T-helper 2 cell treated with Interferon-gamma antibody and Interleukin-4, amounts not matched to agents 100 ng/mL and 5 ng/mL, for 36 hours (primary cell): ENCODE results near the gene KRTAP10-4. TPM values are rescaled to one million over a fixed set of nuclear protein-coding genes. Genes with fewer than 3 reads are reported as not detected.
"Not testable (repeated sequence)": the region's sequence is repeated elsewhere in the genome, so short reads cannot be mapped to it uniquely, and the experiment has no call there.

Experiments
- intact Hi-C: fragments of 100-400 bp; cut with micrococcal nuclease; formaldehyde crosslinking; loops from one replicate; pipeline ENCODE4 v1.15.1; 2023
- total RNA-seq: library from RNA; stranded (reverse); gene quantifications from 2 replicates; pipeline ENCODE4 v1.2.3, GENCODE V29; 2022

KRTAP10-4 gene
- total RNA-seq, 1 donor from 2014 or later: not detected

DNA sequence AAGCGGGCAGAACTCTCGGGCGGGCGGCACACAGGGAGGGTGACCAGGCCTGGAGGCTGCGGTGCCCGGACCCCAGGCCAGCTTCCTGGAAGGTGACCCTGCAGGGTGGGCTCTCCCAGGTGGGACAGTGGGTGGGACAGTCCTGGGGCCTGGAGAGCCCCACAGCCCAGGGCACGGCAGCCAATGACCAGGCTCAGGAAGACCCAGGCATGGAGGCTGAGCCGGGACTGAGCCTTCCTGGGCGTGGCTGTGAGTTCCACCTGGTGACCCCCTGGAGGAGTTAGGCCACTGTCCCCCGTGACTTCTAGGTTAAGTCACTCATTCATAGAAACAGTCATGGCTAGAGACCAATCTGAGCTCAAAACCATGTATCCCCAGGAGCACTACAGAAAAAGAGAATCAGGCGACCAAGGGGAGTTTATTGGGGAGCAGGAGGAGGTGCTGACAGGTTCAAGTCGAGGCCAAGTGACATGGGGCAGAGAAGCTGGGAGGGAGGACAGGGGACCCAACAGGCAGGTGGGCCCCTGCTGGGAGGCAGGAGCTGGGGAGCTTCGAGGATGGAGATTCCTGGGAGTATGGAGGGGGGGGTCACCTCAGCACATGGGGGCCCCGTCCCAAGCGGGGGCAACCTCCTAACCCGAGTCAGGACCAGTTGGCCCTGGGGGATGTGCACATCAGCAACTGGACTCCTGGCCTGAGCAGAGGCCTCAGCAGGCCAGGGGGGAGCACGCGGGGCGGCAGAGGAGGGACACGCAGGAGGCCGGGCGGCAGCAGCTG is 5.7 kb downstream of the KRTAP10-4 start:
- intact Hi-C loops: no loop called here

DNA sequence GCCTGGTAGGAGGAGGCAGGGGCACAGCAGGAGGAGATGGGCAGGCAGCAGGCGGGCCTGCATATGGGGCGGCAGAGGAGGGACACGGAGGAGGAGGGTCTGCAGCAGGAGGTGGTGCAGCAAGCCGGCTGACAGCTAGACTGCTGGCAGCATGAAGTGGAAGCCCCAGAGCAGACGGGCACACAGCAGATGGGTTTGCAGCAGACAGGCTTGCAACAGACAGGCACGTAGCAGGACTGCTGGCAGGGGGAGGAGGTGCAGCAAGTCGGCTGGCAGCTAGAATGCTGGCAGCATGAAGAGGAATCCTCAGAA is 6.3 kb downstream of the KRTAP10-4 start:
- intact Hi-C loops: no loop called here

DNA sequence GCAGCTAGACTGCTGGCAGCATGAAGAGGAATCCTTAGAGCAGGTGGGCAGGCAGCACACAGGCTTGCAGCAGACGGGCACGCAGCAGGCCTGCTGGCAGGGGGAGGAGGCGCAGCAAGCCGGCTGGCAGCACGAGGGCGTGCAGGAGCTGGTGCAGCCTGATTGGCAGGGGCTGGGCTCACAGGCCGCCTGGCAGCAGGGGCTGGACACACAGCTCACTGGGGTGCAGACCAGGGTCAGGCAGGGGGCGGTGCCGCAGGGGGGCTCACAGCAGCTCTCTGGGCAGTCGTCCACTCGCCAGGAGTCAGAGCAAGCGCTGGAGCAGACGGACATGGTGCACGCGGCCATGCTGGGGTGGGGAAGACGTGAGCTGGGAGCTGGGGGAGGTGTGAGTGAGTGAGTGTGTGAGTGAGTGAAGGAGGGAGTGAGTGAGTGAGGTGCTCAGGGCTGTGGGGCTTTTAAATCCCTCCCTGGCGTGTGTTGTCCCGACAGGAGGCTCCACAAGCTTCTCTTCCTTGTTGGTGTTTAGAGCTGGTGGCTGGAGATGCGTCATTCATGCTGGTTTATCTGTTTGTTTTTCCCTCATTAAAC is 6.8 kb downstream of the KRTAP10-4 start, which contains the start of gene KRTAP10-5:
KRTAP10-5 (minus strand) TSS at position 374 of the 591 bp plus-strand sequence; CDS start at position 348, 26 bp downstream.
- intact Hi-C loops: not testable (repeated sequence)

DNA sequence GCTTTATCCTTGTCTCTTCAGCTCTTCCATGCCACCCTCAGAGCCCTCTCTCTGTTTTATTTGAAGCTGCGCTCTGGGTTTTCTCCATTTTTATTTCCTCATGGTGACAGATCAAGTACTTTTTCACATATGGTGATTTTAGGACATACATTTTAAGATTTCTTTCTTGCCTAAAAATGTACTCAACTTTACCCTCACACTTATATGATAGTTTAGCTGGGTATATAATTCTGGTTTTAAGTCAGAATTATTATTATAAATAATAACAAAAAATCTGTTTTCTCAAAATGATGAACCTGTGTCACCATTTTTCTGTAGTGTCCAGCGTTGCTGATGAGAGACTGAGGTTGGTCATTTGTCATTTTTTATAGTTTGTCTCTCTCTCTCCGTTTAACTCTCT is 7.6 kb downstream of the KRTAP10-4 start:
- intact Hi-C loops: no loop called here

DNA sequence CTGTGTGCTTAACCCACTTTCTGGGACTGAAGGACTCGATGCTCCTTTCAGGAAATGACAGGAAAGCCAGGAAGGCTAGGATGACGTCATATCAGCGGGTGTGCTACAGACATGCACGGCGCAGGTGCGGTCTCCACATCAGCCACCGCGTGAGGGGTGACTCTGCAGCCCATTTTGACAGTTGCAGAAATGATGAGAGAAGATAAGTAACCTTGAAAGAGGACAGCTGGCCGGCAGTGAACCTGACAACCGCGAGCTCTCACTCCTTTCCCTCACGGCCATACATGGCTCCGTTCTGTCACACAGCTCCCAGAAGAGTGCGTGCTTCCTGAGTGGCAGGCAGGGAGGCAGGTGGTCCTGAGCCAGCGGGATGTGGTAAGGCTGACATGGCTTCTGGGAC is 8.5 kb downstream of the KRTAP10-4 start:
- intact Hi-C loops: no loop called here

DNA sequence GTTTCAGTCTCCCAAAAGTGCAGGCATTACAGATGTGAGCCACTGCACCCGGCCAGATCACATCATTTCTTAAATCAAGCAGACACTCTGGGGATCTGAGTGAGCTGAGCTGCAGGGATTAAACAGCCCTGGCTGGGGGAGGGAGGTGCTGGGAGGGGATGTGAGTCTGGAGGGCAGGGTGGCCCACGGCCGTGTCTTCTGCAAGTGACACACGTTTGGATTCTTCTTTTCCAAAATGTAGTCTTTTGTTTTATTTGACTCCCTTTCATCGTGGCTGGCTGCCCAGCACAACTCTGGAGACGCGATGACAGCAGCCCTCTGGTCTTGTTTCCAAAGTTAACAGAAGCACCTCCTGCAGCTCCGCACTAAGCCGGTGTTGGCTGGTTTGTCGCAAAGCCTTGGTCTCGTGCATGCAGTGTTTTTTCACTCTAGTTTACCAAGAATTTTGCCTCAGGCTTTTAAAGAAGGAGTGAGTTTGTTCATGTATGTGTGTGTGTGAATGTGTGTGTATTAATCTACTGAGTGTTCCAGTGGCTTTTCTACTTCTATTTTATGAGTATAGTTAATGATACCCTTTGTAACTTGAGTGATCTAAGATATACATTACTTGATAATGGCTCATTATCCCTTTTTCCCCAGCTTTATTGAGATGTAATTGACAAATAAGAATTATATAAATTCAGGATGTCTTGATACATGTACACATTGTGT is 9.7 kb downstream of the KRTAP10-4 start:
- intact Hi-C loops: no loop called here

DNA sequence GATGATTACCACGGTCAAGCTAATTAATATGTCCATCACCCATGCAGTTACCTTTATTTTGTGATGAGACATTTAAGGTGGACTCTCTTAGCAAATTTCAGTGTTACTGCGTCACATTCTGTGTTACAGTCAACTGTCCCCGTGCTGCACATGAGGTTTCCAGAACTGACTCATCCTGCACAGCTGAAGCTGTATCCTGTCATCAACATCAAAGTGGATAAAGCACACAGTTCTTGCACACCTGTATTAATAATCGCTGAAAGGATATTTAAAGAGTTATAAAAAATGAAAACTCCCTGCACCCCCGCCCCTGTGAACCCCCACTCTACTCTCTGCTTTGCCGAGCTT is 10.2 kb downstream of the KRTAP10-4 start:
- intact Hi-C loops: no loop called here

DNA sequence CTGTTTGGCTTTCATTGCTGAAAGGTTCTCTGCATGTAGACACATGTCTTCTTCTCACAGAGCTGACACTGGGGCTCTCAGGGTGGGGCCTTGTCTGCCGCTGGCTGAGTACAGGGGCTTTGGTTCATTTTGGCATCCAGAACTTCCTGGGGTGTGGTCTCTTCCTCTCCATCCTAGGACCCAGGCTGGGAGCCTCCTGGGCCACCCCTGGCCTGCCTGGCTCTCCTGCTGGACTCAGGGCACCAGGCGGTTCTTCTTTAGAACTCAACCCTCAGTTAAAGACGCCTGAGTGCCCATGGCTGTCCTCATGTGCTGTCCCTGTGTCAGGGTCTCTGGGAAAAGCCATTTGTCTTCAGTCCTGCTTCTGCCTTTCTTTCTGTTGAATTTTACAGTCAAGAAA is 12.4 kb downstream of the KRTAP10-4 start:
- intact Hi-C loops: no loop called here

DNA sequence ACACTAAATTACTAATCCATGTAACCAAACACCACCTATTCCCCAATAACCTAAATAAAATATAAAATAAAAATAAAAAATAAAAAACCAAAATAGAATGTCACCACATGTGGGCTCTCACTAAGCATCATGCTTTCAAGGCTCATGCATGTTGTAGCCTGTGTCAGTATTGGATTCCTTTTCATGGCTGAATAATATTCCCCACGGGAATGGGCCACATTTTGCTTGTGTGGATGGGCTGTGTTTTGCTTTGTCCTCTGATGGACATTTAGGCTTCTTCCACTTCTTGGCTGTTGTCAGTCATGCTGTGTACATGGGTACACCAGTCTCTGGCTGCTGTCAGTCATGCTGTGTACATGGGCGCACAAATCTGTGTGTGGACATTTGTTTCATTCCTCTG is 15.6 kb downstream of the KRTAP10-4 start:
- intact Hi-C loops: no loop called here

DNA sequence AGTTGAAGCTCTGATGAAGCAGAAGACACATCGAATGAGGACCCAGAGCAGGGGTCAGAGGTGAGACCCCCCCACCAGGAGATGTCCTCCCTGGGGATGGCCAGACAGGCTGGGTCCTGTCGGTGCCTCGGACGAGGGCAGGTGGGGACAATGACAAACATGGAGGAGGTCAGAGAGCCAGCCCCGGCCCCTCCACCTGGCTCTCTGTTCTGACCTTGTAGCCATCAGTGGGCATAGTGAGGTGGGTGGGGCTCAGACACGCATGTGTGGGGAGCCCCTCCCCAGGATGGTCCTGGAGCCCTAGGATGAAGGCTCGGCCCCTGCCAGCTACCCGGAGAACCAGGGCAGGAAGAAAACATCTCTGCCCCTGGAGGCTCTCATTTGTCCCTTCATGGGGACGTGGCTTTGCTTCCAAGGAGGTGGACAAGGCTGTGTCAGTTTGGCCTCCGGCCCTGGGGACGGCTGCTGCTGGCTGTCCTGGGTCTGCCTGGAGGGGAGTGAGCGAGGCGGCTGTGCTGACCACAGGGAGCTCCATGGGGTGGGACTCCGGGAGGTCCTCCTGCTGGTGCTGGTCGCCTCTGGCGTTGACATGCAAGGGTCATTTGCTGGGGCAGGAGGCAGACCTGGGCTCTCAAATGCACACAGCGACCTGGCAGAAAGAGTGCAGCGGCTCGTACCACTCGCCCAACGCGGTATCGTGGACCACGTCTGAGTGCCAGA is 16.2 kb downstream of the KRTAP10-4 start:
- intact Hi-C loops: no loop called here

DNA sequence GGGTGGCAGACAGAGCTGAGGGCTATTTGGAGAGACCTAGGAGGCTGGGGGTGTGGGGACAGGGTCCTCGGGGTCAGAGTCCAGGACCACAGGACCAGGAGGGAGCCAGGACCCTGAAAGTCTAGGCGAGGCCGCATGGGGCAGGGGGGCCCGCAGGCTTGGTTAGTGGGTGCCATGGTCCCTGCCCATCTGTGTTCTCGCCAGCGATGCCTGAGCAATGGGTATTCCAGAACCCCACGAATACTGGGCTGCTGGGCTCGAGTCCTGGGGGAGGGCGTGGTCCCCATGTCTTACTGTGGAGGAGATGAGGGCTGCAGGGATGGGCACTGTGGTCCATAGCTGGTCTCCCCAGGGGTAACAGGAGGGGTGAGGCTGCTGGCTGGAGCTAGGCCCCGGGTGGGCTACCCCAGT is 16.8 kb downstream of the KRTAP10-4 start:
- intact Hi-C loops: no loop called here

DNA sequence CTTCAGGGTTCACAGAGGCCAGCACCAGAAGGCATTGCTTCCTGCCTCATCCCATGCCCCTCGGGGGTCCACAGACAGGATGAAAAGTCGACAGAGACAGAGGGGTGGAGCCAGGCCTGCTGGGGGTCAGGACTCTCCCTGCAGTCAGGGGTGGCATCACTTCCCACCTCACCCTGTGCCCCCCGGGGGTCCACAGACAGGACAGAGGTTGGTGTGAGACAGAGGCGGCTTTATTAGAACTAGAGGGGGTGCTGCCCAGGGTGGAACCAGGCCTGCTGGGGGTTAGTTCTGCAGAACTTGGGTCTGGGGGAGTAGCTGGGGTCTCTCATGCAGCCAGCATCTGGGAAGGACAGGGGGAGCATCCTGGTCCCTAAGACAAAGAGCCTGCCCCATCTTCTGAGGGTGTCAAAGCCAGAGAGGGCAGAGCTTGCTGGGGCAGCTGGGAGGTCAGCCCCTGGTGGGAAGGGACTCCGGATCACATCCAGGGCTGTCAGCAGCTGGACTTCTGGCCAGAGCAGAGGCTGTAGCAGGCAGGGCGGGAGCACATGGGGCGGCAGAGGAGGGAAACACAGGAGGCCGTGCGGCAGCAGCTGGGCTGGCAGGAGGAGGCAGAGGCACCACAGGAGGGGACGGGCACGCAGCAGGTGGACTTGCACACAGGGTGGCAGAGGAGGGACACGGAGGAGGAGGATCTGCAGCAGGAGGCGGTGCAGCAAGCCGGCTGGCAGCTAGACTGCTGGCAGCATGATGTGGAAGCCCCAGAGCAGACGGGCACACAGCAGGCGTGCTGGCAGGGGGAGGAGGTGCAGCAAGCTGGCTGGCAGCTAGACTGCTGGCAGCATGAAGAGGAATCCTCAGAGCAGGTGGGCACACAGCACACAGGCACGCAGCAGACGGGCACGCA is 17.6 kb downstream of the KRTAP10-4 start:
- intact Hi-C loops: not testable (repeated sequence)

DNA sequence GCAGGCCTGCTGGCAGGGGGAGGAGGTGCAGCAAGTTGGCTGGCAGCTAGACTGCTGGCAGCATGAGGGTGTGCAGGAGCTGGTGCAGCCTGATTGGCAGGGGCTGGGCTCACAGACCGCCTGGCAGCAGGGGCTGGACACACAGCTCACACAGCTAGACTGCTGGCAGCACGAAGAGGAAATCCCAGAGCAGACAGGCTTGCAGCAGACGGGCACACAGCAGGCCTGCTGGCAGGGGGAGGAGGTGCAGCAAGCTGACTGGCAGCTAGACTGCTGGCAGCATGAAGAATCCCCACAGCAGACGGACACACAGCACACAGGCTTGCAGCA is 18.2 kb downstream of the KRTAP10-4 start:
- intact Hi-C loops: not testable (repeated sequence)

DNA sequence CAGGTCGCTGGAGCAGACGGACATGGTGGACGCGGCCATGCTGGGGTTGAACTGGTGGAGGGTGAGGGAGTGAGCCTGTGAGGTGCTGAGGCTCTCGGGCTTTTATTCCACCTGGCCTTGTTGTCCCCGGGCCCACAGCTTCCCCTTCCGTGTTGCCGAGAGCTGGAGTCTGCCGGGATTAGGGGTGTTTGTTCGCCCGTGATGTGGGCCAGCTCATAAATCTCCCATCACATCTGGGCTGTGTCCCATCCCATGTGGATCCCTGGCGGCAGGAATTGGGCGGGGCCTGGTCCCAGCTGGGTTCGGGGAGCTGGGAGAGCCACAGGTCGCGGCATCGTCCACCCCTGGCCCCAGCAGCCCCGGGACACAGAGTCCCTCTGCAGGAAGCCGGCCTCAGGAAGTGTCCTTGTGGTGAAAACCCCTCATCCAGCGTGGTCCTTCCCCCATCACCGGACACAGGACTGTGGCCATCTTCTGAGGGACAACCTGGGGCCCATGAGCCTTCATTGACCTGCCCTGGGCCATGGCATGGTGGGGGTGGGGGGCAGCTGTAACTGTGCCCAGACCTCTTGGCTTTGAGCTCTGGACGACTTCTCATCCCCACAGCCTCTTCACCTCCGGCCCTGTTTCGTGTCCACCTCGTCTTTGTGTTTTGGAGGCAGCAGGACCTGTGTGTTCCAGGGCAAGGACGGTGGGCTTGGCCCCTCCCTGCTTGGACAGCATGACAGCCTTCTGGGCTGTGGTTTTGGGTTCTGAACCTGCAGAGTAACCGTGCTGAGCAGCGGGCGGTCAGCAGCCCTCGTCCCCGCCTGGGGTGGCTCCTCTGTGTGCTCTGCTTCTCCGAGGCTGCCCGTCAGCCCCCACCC is 19.1 kb downstream of the KRTAP10-4 start, which contains the start of gene KRTAP10-6:
KRTAP10-6 (minus strand) TSS at position 60 of the 866 bp plus-strand sequence; CDS start at position 39, 21 bp downstream.
- intact Hi-C loops: no loop called here

DNA sequence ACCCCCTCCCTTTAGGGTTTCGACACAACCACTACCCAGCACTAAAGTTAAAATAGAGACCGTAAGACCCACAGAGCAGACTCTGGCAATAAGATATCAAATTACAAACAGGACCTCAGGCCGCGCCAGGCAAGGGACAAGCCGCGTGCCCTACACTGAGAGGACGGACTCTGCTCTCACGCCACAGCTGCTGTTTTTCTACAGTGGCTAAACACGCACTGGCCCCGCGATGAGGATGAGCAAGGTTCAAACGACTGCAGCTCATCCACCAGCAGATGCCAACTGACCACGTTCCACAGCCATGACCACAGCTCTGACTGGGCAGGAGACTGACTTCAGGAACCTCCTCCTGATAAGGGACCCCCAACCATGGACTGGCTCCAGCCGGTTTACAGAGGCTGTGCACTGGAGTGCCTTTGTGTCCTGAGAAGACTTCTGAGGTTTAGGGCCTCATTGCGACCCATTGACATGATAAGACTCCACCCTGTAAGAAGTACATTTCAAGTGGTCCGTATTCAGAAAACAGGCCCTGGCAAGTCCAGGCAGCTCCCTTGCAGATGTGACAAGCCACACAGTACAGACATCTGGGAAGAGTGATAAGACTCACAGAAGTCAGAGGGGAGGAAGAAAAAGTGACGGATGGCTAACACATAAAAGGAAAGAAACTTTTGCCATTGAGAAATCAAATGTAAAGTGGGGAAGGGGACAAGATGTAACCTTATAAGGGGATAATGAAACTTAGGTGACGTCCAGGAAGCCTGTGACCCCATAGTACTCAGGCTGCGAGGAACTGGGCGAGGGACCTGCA is 20.3 kb downstream of the KRTAP10-4 start:
- intact Hi-C loops: no loop called here

DNA sequence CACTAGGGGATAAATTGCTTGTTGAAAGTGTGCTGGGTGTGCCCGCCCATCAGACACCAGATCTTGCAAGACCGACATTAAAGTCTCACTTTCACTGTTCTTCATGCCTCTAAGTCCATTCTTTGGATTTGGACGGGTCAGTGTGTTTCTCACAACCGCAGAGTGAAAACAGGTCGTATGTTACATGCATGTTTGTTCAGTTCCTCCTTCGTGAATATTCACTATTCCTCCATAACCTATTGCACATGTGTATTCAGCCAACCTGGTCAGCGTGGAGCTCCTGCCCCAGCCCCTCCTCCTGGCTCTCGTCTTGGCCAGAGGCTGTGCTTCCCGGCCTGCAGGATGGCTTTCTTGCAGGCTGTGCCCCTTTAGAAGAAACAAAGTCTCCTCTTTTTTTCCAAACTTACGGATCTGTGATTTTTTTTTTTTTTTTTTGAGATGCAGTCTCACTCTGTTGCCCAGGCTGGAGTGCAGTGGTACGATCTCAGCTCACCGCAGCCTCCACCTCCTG is 20.9 kb downstream of the KRTAP10-4 start:
- intact Hi-C loops: no loop called here

DNA sequence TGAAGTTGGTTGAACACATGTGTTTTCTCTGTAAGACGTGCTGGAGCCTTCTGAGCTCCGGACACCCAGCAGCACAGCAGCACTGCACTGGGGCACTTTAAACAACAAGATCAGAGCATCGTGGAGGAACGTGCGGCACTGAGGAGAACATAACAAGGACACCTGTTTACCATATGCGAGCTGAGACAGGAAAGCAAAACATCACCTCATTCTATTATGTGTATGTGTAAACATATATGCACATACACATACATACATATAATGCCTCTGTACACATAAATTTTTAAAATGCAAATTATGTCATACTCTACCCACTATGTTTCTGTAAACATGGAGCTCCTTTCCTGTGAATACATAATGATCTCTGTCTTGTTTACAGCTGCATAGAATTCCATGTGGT is 22.0 kb downstream of the KRTAP10-4 start:
- intact Hi-C loops: no loop called here

DNA sequence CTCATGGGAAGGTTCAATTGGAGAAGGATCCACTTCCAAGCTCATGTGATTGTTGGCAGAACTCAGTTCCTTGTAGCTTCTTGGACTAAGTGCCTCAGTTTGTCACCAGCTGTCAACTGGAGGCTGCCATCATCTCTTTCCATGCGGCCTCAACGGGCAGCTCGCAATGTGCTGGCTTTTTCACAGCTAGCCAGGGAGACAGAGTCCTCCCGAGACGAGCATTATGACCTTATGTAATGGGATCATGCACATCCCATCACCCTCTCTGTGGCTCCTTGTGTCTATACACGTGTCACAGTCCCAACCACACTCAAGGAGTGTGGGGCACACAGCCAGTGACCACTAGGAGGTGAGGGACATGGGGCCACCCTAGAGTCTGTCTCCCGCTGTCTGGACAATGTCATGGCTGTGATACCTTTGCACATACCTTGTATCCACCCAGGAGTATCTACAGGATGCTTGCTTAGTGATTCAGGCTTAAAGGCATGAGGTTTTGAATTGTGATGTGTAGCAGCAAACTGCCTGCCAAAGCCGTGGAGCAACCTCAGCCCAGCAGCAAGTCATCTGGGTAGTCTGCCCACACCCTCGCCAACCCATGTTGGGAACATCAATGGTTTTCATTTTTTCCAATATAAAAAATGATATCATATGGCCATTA is 22.7 kb downstream of the KRTAP10-4 start:
- intact Hi-C loops: no loop called here
